HL-60 (cell line): Measurements from ENCODE around the gene MCU.

Source experiments
- DNase-seq, 2 experiments: peaks; one replicate each; pipeline ENCODE4 v3.0.0-alpha.2; 2010 to 2020; ENCODE audit warnings: low read depth in 1 of 2, low spot score in 1 of 2
- H3K27ac ChIP-seq: fragments of 250-450 bp; sonication (Bioruptor Pico); replicated peaks from 2 replicates; pipeline ENCODE4 v1.5.1; 2020; ENCODE audit warnings: mild to moderate bottlenecking, moderate library complexity
- H3K27me3 ChIP-seq: fragments of 250-450 bp; sonication (Bioruptor Pico); 2 replicates; pipeline ENCODE4 v1.5.1; 2021; ENCODE audit warnings: mild to moderate bottlenecking, moderate library complexity; ENCODE audit not compliant: insufficient read depth, poor library complexity, severe bottlenecking
- H3K4me3 ChIP-seq: replicated peaks from 2 replicates; pipeline ENCODE4 v1.5.1; 2011; ENCODE audit warnings: mild to moderate bottlenecking, control low read depth, low read length; ENCODE audit not compliant: insufficient read depth
- GABPA ChIP-seq: IDR thresholded peaks from 2 replicates; pipeline ENCODE4 v1.6.1; 2012; ENCODE audit warnings: low read depth
- POLR2AphosphoS5 ChIP-seq: IDR thresholded peaks from 2 replicates; pipeline ENCODE4 v1.6.1; 2012; ENCODE audit warnings: low read depth
- SPI1 ChIP-seq: IDR thresholded peaks from 2 replicates; pipeline ENCODE4 v1.6.1; 2012; ENCODE audit warnings: low read depth, mild to moderate bottlenecking, borderline replicate concordance
- TF ChIP-seq, protein P1 (sequence below): IDR thresholded peaks from 2 replicates; pipeline ENCODE4 v1.6.1; 2012; ENCODE audit warnings: low read depth; ENCODE audit not compliant: insufficient replicate concordance
- TF ChIP-seq, protein P2 (sequence below): IDR thresholded peaks from one replicate; pipeline ENCODE4 v1.5.1; 2011; ENCODE audit warnings: low read length, control low read depth, inconsistent platforms; ENCODE audit not compliant: insufficient read depth

The MCU gene

DNA sequence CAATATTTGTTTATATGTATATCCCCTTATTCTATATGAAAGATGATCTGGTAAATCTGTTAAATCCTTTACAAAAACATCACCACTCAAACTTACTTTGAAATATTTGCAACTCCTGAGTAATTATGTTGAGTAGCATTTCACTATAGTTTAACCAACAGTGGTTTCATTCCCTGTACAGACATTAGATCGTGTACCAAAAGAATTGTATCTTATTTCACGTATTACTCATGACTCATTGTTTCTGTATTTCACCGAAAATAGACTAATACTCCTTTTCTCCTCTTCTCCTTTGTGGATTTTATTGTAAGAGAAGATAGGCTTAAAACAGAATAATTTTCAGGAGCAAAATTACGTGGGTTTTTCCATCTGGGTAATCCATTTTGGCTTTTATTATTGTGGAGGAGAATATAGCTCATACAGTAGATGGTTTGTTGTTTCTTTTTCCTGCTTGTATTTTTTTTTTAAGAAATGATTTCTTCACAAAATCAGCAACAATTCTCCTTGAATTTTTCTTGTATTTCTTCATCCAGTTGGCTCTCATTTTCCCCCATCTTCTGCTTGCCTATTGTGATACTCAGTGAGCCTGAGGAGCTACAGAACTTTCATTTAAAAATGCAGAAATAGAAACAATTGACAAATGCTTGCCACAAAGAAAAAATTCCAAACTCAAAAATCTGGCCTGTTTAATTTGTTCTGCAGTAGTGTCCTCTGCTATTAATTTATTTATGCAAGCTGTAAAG, 111.0 kb downstream of the MCU start:
- no peak overlapping the region for H3K4me3 ChIP-seq
- no peak for DNase-seq
- no peak overlapping the region for H3K27ac ChIP-seq
- no peaks in the 10 kb centered on the region for H3K27me3 ChIP-seq
- TF ChIP-seq, protein P1, sequence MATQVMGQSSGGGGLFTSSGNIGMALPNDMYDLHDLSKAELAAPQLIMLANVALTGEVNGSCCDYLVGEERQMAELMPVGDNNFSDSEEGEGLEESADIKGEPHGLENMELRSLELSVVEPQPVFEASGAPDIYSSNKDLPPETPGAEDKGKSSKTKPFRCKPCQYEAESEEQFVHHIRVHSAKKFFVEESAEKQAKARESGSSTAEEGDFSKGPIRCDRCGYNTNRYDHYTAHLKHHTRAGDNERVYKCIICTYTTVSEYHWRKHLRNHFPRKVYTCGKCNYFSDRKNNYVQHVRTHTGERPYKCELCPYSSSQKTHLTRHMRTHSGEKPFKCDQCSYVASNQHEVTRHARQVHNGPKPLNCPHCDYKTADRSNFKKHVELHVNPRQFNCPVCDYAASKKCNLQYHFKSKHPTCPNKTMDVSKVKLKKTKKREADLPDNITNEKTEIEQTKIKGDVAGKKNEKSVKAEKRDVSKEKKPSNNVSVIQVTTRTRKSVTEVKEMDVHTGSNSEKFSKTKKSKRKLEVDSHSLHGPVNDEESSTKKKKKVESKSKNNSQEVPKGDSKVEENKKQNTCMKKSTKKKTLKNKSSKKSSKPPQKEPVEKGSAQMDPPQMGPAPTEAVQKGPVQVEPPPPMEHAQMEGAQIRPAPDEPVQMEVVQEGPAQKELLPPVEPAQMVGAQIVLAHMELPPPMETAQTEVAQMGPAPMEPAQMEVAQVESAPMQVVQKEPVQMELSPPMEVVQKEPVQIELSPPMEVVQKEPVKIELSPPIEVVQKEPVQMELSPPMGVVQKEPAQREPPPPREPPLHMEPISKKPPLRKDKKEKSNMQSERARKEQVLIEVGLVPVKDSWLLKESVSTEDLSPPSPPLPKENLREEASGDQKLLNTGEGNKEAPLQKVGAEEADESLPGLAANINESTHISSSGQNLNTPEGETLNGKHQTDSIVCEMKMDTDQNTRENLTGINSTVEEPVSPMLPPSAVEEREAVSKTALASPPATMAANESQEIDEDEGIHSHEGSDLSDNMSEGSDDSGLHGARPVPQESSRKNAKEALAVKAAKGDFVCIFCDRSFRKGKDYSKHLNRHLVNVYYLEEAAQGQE = no peak
- TF ChIP-seq, protein P2, sequence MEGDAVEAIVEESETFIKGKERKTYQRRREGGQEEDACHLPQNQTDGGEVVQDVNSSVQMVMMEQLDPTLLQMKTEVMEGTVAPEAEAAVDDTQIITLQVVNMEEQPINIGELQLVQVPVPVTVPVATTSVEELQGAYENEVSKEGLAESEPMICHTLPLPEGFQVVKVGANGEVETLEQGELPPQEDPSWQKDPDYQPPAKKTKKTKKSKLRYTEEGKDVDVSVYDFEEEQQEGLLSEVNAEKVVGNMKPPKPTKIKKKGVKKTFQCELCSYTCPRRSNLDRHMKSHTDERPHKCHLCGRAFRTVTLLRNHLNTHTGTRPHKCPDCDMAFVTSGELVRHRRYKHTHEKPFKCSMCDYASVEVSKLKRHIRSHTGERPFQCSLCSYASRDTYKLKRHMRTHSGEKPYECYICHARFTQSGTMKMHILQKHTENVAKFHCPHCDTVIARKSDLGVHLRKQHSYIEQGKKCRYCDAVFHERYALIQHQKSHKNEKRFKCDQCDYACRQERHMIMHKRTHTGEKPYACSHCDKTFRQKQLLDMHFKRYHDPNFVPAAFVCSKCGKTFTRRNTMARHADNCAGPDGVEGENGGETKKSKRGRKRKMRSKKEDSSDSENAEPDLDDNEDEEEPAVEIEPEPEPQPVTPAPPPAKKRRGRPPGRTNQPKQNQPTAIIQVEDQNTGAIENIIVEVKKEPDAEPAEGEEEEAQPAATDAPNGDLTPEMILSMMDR = no peak
- TF ChIP-seq POLR2AphosphoS5 (no peak), GABPA (no peak)

DNA sequence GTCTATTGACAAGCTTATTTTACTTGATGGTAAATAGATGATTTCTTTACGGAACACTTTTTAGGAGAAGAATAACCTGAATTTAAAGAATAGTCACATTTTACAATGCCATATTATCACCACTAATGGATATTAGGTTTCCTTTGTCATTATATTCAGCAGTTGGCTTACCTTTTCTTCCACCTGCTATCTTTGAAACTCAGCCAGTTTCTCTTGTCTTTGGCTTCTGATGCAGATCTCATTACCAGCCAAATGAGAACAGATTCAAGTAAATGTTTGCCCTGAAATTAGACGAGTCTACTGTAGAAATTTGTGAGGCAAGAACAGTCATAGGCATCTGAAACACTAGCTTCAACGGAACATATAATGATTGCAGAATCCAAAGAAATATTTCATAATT, 116.1 kb downstream of the MCU start:
- H3K27me3 ChIP-seq = no peaks in the 10 kb centered on the region
- H3K4me3 ChIP-seq = no peak overlapping the region
- TF ChIP-seq, protein P2 = no peak
- no peak for TF ChIP-seq SPI1
- no peak for TF ChIP-seq POLR2AphosphoS5
- TF ChIP-seq, protein P1 = no peak
- TF ChIP-seq GABPA = no peak
- H3K27ac ChIP-seq = no peak overlapping the region
- DNase-seq = no peak

DNA sequence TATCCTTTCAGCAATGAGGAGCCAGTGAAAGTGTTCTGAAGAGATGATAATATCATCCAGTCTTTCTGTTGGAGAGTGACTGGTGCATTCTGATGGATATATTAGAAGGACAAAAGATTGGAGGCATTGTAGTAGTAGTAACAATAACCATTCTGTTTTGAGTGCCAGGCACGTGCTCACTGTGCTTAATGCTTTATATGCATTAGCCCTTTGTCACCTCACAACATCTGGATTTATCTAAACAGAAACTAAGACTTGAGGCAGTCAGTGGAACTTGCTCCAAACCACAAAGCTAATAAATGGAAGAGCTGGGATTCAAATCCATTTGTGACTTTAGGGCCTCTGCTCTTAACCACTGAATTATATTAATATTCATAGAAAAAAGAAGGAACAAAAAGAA, 117.1 kb downstream of the MCU start:
- no peak overlapping the region for H3K4me3 ChIP-seq
- no peak for DNase-seq
- H3K27me3 ChIP-seq = no peaks in the 10 kb centered on the region
- TF ChIP-seq, protein P1 = no peak
- TF ChIP-seq GABPA = no peak
- TF ChIP-seq POLR2AphosphoS5 = no peak
- TF ChIP-seq, protein P2 = no peak
- no peak for TF ChIP-seq SPI1
- H3K27ac ChIP-seq = no peak overlapping the region
